ENCODE measurements around the gene PIGN.
A peak's percentile ranks its signal among the peaks of the same experiment; 100 is the strongest.

PIGN gene

GRCh38 chr18:62186774-62187542, at the start of gene PIGN, which contains the start of gene RELCH:
Gene PIGN, minus strand, starts transcription at chr18:62187056. Its CDS starts 25,703 bp downstream, at chr18:62161353.
Gene RELCH, plus strand, starts transcription at chr18:62187255. Its CDS starts 251 bp downstream, at chr18:62187506.
- peak; percentile 87 for DNase-seq (ENCODE audit: low read depth)

GRCh38 chr18:62236252-62236651, 49.4 kb upstream of the PIGN start:
- DNase-seq (ENCODE audit: low read depth) = no peak

GRCh38 chr18:62226047-62226446, 39.2 kb upstream of the PIGN start:
- no peak for DNase-seq (ENCODE audit: low read depth)

GRCh38 chr18:62224229-62224628, 37.4 kb upstream of the PIGN start:
- no peak for DNase-seq (ENCODE audit: low read depth)

- no peak for DNase-seq (ENCODE audit: low read depth)
Observed at GRCh38 chr18:62214790-62215189, 27.9 kb upstream of the PIGN start.

DNA sequence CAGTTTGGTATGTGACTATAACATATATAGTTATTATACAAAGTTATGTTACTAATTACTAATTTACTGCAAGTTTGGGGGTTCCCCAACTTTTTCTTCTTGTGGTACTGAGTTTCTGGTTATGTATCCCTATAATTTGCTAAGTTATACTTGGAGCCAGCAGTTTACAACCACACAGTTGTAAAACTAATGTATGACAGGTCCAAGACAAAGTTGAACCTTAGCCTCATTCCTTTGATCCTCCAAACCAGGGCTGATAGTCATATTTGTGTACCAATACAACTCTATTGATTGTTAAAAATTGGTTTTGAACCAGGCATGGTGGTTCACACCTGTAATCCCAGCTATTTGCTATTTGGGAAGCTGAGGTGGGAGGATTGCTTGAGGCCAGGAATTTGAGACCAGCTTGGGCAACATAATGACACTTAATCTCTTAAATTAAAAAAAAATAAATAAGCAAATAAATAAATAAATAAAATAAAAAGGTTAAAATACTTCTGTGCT, 24.5 kb upstream of the PIGN start:
- no peak for DNase-seq (ENCODE audit: low read depth)

- DNase-seq (ENCODE audit: low read depth) = no peak
Observed at GRCh38 chr18:62210138-62210537, 23.3 kb upstream of the PIGN start.

DNA sequence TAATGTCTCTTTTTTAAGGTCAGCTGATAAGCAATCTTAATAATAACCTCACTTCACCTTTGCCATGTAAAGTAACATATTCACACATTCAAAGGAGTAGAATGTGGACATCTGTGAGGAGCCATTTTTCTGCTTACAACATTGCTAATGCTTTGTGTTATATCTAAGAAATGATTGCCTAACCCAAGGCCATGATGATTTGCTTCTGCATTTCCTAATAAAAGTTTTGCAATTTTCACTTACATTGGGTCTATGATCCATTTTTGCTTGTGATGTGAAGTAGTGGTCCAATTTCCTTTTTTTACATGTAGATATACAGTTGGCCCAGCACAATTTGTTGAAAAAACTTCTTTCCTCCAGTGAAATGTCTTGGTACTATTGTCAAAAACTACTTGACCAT, 22.2 kb upstream of the PIGN start:
- no peak for DNase-seq (ENCODE audit: low read depth)

DNA sequence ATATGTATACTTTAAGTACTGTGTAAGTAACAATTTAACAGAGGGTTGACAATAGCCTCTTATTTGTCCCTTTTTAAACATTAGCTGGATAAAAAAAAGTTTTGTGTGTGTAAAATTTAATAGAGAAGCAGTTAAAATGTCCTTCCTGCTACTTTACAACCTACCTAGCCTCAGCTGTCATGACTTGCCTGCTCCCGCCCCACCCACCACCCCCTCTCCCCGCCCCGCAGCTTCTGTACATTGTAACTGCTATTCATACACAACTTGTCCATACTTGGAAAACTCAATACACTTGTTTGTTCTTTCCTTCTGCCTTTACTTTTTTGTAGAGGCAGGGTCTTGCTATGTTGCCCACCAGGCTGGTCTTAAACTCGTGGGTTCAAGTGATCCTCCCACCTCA, 19.7 kb upstream of the PIGN start:
- DNase-seq (ENCODE audit: low read depth) = no peak

GRCh38 chr18:62205824-62206223, 19.0 kb upstream of the PIGN start:
- no peak for DNase-seq (ENCODE audit: low read depth)

- no peak for DNase-seq (ENCODE audit: low read depth)
Observed at GRCh38 chr18:62201870-62202269, 15.0 kb upstream of the PIGN start.

DNA sequence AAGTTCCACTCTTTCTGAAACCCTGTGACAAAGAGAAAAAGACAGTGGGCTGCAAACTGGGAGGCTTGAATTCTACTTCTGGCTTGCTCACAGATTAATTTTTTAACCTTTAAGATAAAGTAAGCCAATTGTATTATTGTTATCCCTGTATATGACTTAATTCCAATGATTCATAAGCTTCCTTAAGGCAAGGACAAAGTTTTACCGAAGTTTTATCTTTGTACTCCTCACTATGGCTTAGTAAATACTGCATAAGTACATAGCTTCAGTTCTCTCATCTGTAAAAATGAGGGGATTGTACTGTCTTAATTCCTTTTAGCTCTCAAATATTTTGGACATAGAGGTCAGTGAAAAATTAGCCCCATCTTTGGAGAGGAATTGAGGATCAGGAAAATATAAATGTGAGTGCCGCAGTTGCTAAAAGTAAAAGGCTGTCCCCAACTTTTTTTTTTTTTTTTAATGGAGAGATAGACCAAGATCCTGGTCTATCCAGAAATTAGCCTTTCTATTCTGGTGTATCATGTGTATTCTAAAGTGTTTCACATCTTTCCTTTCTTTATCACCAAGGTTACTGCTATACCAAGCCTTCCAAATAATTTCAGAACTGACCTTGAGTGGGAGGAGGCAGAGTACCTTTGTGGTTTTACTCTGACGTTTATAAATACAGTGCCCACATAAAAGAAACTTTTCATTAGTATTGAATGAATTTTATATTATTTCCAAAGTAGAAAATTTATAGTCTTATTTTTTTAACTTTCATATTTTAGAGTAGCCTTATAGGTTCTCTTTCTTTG, 13.5 kb upstream of the PIGN start:
- no peak for DNase-seq (ENCODE audit: low read depth)

- DNase-seq (ENCODE audit: low read depth) = no peak
Observed at GRCh38 chr18:62199629-62200028, 12.8 kb upstream of the PIGN start.

DNA sequence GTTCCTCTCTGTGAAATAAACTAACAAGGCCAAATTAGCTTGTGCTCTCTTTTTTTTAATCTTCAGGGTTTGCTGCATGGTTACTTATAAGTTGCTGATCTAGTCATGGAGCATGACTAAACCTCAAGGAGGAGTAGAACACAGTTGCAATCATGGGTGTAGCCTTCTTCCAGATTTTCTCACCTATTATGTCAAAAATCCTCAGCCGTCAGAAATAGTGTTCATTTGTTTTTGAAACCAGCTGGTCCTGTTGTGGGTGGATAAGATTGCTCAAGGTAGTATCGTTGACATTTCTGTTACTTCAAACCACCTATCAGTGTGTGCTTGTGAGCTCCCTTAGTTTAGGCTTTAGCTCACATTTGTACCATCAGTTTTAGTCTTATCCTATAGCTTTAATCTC, 11.4 kb upstream of the PIGN start:
- no peak for DNase-seq (ENCODE audit: low read depth)

DNA sequence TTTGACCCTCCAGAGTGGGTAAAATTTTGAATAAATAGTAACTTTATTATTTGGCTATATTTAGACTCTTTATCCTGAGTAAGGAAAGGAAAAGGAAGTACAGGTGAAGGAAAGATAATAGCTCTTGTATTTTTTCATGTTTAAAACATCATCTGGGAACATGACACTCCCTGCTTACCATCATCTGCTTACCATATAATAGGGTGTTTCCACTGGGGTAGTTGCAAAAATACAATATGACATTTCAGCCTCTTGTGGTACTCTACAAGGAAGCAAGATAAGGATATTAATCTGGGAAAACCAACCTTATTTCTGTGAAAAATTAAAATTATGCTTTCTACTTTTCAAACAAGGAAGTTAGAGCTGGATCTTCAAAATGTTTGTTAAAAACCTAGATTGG, 10.1 kb upstream of the PIGN start:
- DNase-seq (ENCODE audit: low read depth) = no peak

DNA sequence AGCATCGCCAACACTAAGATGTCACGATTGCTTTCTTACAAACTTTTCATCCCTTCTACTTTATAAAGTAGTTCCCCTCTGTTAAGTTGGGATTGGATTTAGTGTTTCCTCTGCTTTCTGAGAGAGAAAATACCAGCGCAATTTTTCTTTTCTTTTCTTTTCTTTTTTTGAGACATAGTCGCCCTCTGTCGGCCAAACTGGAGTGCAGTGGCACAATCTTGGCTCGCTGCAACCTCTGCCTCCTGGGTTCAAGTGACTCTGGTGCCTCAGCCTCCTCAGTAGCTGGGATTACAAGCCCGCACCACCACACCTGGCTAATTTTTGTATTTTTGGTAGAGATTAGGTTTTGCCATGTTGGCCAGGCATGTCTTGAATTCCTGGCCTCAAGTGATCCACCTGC, 9.2 kb upstream of the PIGN start:
- DNase-seq (ENCODE audit: low read depth) = no peak

DNA sequence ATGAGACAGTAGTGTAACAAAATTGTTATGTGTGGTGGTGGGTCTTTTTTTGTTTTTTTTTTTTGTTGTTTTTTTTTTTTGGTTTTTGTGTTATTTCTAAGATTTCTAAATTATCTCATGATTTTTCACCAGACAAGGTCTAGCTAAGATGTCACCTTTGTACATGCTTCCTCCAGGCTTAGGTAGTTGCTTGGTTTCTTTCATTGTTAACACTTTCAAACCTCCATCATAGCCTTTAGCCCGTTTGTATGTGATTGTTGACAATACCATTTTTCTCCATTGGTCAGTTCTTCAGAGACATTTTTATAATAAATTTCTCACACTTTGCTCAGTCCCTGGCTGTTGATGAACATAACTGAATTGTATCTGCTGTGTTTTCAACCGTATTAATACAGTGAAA, 2.4 kb upstream of the PIGN start:
- no peak for DNase-seq (ENCODE audit: low read depth)

GRCh38 chr18:62187543-62188510, 971 bp upstream of the PIGN start:
- no peak for DNase-seq (ENCODE audit: low read depth)

DNA sequence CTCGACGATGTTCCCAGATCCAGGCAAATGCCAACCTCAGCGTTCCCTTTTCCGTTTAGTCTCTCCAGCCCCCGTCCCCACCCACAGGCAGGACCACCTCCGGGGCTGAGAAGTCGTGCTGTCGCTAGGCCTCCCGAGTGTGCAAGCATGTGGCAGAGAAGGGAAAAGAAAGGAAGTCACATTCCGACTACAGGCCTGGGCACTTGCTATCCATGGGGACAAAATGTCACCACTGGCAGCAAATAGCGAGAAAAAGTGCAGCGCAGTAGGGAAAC, 420 bp downstream of the PIGN start:
- DNase-seq (ENCODE audit: low read depth) = no peak

DNA sequence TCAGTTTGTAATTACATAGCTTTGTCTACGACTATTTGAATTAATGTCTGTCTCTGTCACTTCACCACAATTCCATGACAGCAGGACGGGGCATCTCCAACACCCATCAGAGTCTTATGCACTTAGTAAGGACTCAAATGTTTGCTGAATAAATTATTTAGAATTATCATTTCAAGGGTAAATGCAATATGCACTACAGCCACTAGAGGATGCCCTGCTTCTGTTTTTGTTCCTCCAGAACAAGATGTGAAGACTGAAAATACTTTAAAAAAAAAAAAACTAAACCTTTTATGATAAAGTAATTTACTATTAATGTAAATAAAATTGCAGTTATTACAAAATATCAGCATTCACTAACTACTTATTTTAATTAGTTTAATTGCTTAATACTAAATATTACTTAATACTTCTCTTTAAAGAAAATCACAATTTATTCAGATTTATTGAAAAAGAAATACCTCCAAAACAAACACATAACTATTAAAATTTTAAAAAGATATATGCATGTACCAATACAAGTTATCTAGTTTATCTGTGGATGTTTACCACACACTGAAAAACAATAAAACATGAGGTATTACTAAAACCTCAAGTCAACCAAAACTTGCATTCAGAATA, 3.2 kb downstream of the PIGN start:
- DNase-seq (ENCODE audit: low read depth) = no peak

DNA sequence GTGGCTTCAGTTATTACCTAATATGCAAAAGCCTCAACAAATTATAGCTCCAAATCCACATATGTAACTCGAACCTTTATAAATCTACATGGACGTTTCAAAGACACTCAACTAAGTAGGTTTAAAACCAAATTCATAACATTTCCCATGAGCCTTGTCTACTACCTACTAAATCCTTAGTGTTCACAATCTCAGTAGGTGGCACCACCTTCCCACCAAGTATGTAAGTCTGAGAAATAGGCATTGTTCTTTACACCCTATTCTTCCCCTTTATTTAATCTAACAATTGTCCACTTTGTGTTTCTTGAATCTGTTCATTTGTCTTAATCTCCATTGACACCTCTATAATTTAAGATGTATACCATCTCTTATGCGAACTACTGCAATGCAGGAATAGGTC, 4.6 kb downstream of the PIGN start:
- DNase-seq (ENCODE audit: low read depth) = no peak

GRCh38 chr18:62179213-62179612, 7.6 kb downstream of the PIGN start:
- DNase-seq (ENCODE audit: low read depth) = no peak

All from stimulated activated CD8-positive, alpha-beta memory T cell treated with anti-CD3 and anti-CD28 coated beads, Interleukin-12 subunit alpha, Interleukin-12 subunit beta, amount 100 ng/mL, for 4 hours (primary cell).